GM21576 (cell line): Measurements from ENCODE around the gene SLC37A4.
A peak's percentile ranks its signal among the peaks of the same experiment; 100 is the strongest.
"Not testable (repeated sequence)": the region's sequence is repeated elsewhere in the genome, so short reads cannot be mapped to it uniquely, and the experiment has no call there.

Experiments used
- ATAC-seq: cut with Tn5 transposase; IDR thresholded peaks from one replicate; pipeline ENCODE4 v1.9.1; 2021; ENCODE audit warnings: mild to moderate bottlenecking, moderate library complexity; ENCODE audit not compliant: unreplicated experiment

Gene SLC37A4

DNA sequence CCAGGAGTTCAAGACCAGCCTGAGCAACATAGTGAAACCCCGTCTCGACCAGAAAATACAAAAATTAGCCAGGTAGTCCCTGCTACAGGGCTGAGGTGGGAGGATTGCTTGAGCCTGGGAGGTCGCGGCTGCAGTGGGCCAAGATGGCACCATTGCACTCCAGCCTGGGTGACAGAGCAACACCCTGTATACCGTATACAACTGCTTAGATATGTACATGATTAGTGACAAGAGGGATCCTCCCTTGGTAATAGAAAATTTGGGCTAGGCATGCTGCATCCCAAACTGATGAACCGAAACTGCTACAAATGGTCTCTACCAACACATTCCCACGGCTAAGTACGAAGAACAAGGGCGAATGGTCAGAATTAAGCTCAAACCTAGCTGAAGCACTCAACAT, 12.2 kb upstream of the SLC37A4 start:
- ATAC-seq: no peak

DNA sequence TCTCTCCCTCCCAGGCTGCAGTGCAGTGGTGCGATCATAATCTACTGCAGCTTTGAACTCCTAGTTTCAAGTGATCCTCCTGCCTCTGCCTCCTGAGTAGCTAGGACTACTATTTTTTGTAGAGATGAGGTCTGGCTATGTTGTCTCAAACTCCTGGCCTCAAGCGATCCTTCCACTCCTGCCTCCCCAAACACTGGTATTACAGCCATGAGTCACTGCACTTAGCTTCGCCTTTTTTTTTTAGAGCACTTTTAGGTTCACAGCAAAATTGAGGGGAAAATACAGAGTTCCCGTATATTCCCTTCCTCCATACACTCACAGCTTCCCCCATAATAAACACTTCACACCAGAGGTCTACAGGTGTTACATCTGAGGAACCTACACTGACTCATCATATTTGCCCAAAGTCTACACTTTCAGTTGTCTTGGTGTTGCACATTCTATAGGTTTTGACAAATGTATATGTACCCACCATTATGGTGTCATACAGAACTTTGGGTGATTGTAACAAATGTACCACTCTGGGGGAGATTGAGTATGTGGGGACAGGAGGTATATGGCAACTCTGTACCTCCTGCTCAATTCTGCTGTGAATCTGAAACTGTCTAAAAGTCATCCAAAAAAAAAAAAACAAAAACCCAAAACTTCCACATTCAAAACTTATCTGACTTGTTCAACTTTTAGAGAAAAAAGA, 11.3 kb upstream of the SLC37A4 start:
- no peak for ATAC-seq

DNA sequence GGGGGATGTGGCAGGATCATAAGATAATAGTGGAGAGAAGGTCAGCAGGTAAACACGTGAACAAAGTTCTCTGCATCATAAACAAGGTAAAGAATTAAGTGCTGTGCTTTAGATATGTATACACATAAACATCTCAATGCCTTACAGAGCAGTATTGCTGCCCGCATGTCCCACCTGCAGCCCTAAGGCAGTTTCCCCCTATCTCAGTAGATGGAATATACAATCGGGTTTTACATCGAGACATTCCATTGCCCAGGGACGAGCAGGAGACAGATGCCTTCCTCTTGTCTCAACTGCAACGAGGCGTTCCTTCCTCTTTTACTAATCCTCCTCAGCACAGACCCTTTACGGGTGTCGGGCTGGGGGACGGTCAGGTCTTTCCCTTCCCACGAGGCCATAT, 8.8 kb upstream of the SLC37A4 start:
- ATAC-seq: not testable (repeated sequence)

DNA sequence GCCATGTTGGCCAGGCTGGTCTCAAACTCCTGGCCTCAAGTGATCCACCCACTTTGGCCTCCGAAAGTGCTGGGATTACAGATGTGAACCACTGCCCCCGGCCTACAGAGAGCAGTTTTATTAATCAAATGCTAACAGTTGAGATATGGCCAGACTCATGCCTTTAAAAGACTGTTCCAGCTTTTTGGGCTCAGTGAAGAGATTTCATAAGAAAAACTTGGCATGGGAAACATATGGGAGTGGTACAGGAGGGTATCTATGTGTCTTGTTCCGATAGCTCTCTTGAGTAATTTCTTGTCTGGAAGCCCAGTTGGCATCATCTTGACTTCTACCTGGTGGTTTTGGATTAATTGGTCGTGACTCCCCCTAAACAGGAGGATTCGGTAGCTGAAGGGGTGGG, 8.2 kb upstream of the SLC37A4 start:
- no peak for ATAC-seq

DNA sequence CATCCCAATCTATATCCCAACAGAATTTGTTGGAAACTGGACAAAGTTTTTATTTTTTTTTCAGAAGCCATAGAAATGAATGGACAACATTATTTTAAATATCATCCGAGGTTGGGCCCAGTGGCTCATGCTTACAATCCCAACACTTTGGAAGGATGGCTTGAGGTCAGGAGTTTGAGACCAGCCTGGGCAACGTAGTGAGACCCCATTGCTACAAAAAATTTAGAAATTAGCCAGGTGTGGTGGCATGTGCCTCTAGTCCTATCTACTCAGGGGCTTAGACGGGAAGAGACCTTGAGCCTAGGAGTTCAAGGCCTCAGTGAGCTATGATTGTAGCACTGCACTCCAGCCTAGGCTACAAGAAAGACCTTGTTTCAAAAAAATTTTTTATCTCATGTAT, 4.1 kb upstream of the SLC37A4 start:
- no peak for ATAC-seq

DNA sequence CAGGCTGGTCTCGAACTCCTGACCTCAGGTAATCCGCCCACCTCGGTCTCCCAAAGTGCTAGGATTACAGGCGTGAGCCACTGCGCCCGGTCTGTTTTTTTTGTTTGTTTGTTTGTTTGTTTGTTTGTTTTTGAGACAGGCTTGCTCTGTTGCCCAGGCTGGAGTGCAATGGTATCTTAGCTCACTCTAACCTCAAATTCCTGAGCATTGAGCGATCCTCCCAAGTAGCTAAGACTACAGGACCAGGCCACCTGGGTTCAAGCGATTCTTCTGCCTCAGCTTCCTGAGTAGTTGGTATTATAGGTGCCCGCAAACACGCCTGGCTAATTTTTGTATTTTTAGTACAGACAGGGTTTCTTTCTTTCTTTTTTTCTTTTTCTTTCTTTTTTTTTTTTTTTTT, 2.7 kb upstream of the SLC37A4 start:
- ATAC-seq: not testable (repeated sequence)

DNA sequence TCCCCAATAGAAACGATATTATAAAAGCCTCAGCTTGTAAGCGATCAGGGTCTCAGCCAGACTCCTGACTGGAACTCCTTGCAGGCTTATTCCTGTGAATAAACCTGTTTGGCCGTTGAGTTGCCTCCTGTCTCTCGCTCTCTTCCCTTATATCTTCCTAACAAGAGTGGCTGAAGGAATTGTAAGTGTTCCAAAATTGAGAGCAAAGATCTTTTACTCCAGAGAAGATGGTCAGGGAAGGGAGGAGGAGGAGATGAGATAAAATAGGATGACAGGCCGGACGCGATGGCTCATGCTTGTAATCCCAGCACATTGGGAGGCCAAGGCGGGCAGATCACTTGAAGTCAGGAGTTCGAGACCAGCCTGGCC, 1.2 kb upstream of the SLC37A4 start:
- no peak for ATAC-seq

DNA sequence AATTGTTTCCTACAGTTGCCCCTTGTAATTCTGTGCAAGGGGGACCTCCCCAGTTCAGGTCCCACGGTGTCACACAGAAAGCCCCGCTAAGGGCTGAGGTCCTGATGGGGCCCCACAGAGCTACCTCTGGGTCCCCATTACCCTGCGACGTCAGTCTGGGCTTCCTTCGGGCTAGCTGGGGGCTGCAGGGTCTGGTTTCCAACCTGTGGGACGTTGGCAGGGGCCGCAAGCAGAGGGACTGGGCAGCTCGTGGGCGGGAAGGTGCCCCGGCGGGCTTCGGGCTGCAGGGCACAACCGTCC, 698 bp downstream of the SLC37A4 start:
- ATAC-seq: peak; percentile 19

DNA sequence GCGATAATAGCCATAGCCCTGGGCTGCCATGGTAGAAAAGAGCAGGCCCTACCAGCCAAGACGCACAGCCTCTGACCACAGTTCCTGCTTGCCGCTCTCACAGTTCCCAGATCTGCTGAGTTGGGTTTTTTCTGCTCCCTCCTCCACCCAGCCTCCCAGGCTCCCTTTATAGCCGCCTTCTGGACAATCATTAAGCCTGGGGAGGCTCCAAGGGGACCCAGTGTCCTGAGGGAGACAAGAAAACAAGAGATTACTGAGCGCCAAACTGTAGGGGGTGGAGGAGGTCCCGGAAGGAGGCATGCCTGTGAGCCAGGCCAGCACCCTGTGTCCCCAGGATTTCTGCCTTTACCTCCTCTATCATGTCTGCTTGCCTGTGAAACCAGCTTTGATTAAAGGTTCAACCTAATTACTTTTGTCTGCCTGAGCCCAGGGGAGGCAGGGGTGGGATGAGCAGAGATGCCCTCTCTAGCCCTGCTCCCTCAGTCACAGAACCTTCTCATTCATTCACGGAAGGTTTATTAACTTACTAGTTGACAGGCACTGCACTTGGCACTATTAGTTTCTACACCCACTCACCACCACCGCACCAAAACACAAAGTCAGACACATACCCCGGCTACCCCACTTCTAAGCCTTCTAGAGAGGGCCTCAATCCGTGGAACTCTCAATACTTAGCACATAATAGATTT, 1.2 kb downstream of the SLC37A4 start:
- ATAC-seq: peak; percentile 7

DNA sequence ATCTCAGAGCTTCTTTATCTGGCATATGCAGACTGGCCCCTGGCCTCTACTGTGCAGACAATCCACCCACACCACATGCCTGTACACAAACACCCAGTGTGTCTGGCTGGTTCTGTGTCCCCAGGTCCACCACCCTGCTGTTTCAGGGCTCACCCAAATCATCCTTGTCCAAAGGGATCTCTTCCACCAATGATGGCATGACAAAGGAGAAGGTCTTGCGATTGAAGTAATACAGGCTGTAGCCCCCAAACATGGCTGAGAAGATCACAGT, 1.7 kb downstream of the SLC37A4 start:
- no peak for ATAC-seq

DNA sequence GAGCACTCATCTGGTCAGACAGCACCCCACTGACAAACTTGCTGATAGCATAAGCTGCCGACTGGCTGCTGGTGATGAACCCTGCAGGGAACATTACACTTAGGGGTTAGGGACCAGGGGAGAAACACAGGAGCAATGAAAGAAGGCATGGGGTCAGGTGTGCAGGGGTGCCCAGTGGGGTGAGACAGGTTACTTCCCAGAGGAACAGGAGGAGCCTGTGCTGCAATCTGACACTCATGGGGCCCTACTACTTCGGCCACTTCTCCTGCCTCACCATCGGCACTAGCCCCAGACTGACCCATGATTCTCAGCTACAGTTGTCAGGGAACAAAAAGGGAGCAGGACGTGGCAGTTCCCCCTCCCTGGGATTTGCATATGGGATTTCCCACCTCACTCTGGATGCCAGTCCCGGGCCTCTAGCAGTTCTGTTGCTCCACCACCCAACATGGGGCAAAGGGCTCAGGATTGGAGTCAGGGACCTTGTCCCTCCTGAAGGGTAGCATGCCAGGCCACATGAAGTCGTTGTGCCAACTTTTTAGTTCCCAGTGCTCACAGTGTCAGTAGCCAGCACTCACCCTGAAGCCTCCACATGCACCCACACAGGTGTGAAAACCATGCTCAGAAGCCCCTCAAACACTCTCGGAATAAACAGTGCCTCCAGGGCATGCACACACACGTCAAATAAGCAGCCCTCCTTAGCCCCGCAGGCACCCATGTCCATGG, 2.2 kb downstream of the SLC37A4 start:
- ATAC-seq: no peak

DNA sequence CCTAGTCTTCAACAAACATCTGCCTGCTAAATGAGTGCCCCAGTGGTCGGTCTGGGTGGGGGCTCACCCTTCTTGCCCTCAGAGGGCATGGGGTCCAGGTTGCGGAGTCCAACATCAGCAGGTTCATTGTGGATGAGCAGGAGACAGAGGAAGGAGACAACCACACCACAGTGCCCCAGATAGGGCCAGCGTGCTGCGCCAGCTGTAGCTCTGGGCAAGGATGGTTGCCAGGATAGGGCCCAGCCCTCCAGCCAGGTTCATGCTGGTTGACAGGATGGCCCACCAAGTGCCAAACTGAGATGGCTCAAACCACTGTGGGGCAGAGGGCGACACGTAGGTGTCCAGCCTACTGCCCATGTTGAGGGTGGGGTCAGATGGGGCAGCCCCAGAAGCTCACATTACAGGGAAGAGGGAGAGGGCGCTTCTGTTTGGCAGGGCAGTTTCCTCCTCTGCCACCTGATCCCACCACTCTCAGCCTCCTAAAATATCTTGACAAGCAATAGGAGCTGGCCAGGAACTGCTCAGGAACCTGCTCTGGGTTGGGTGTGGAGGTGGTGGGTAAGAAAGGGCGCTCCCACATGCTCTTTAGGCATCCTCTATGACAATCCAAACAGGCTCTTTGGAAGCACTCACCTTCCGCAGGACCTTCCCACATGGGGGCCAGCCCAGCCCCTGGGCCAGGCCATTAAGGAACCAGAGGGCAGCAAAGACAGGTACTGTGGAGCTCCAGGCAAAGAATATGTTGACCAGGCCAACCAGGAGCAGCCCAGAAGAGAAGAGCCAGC, 2.9 kb downstream of the SLC37A4 start:
- ATAC-seq: no peak

DNA sequence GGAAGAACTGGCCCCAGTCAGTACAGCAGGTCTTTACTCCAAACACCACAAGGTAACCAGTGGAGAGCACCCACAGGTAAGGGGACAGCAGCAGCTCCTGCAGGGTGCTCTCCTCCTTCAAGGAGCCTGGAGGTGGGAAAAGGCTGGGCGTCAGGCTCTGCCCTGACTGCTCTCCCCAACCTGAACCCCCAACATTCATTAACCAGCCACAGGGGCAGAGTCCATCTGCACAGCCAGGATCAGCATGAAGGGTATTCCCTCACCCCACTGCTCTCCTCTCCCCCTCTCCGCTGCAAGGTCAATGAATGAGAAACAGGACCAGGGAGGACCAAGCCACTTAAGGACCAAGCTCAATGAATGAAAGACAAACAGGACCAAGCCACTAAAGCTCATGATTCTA, 3.7 kb downstream of the SLC37A4 start:
- no peak for ATAC-seq

DNA sequence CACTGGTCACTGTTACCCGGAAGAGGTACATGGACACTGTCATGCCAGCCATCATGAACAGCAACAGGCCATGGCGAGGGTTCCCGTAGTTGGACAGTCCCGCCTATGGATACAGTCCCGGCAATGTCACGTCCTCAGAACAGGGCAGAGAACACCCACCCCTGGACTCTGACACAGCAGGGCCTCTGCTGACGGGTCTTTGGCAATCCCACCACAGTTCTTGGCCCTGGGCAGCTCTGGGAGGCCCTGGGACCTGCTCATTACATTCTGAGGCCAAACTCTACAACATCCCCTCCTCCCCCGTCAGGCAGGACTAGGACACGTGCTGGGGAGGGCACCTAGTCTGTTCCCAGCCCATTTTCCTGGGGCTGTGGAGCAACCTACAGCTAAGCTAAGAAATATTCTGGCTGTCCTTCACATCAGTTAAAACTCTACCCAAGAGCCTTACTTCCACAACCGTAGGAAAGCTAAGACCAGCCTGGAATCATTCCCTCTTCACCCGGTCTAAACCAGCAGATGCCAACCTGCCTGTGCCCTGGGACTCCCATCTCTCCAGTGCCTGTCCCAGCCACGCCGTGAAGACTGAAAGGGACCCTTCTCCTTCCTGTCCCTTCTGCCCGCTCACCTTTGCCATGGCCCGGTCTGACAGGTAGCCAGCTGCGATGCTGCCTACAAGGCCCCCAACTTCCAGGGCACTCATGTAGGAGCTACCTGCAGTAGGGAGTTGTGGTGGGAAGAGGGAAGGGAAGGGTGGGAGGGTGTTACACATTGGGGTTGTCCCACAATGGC, 4.5 kb downstream of the SLC37A4 start:
- no peak for ATAC-seq

DNA sequence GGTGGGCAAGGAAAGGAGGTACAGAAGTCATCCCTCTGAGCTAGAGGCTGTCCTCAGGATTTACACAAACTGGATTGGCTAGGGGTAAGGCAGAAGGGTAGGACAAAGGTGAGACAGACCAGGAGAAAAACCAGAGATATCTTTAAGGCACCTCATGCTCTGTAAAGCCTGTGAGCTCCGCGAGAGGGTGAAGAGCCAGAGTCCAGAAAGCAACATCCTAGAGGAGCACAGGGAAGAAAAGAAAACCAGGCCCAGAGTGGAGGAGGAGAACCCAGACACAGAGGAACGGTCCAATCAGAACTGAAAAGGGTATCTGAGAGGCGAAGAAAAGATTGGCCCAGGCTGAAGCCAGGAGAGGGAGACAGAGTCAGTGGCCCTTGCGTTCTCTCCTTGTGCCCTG, 5.1 kb downstream of the SLC37A4 start:
- no peak for ATAC-seq

DNA sequence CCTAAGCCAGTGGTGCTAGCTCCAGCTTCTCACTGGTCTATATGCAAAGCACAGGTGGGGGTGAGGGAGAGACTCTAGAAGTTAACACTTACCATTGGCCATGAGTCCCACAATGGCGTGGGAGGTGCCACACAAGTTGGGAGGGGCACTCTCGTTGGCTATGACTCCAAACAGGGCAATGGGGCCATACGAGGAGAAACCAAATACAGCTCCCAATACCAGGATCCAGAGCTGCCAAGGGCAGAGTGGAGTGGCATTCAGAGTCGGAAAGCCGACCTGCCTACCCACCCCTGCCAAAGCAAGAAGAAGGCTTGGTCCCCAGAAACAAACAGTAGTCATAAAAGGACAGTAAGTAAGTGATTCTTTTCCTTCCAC, 5.6 kb downstream of the SLC37A4 start:
- ATAC-seq: no peak

DNA sequence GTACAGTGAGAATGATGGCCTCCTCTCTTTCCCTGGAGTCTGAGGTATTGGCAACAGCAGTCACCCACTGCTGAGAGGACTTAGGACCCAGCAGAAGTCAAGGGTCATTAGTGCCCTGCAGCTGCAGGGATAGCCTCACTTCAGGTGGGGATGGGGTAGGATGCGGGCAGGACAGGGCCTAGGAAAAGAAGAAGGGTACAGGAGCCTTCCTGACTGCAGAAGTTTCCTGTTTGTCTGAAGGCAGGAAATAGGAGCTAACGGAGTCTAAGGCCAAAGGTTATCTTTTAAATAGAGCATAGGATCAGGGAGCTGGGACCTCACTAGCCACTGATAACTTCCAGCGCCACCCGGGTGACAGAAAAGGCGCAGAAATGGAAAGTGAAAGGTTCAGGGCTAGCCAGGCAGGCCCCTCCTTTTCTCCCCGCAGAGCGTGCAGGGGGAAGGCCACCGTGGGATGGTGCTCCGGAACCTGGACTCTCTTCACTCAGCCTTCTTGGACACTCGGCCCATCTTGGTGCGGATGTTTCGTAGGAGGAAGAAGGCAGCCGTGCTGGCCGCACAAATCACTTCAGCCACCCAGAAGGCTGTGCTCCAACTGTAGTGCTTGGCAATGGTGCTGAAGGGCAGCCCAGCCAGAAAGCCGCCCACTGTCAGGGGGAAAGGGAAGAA, 6.1 kb downstream of the SLC37A4 start:
- ATAC-seq: no peak

DNA sequence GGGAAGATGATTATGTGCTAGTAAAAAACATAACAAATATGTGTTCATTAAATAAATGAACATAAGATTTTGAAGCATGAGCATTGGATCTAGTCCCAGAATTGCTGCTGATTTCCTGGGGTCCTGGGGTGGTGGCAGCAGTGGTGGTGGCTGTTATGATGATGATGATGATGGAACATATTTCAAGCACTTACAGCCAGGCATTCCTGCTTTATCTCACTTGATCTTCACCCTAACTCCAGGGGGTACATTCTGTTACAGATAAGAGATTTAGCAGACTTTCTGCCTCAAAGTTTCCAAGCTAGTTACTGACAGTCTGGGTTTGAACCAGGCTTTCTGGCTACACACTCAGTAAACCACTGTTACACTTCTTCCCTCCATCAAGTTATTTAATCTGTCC, 6.9 kb downstream of the SLC37A4 start:
- no peak for ATAC-seq

DNA sequence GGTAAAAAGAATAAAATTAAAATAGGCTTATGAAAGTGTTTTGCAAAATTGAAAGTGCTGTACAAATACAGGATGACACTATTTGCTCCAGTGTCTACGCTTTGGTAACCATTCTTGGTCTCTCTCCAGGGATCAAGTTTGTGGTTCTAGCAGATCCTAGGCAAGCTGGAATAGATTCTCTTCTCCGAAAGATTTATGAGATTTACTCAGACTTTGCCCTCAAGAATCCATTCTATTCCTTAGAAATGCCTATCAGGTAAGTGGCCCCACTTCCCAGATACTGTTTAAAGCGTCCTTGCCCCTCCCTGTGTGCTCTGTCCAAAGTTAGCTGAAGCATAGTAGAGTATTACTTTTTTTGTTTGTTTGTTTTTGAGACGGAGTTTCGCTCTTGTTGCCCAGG, 9.0 kb downstream of the SLC37A4 start:
- no peak for ATAC-seq

DNA sequence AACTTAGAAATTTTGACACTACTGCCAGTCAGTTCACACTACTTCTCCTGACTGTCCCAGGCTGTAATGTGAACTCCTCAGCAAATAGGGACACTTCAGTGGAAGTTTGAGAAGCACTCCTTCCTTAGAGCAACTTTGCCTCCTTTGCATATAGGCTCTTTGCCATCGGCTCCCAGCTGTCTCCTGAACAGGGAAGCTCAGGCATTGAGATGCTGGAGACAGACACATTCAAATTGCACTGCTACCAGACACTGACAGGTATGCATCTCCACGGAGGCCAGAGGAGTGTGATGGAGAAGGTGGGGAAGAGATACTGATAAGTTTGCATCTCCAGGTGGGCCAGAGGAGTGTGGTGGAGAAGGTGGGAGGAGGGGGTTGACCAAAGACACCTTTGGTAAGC, 10.7 kb downstream of the SLC37A4 start:
- no peak for ATAC-seq
